ENCODE results near the gene ZNF407. TPM values are rescaled to one million over a fixed set of nuclear protein-coding genes. Genes with fewer than 3 reads are reported as not detected.

ZNF407 gene
- total and polyA plus RNA-seq, 4 donors, result 1.9 to 16.5 (median 6.6) TPM

DNA sequence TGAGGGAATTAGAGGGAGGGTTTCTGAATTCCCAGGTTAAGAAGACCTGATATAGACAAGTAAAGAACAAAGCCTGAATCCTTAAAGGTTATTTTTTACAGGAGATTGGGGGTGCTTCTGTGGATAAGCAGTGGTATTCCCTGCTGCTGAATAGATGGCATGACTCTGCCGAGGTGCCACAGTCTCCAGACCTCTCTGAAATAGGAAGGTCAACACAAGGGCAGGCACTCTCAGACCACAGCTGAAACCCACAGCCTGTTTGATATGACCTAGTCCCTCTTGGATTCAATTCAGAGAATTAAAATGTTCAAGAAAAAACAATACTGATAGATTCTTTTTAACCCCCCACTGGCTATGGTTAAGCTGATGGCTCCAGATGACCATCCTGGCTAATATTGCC lies 351.9 kb downstream of the ZNF407 start:
- no peak overlapping the region for H3K27ac ChIP-seq (ENCODE audit: low read depth in 1 of 2, low read length in 2 of 2)
- H3K36me3 ChIP-seq (ENCODE audit: control insufficient read depth in 4 of 4, insufficient read depth in 3 of 4, low read depth in 1 of 4, low read length in 3 of 4), result no peaks in the 10 kb centered on the region
- no peaks in the 10 kb centered on the region for H3K4me1 ChIP-seq (ENCODE audit: control insufficient read depth in 4 of 4, insufficient read depth in 4 of 4, low read length in 3 of 4)
- DNase-seq (ENCODE audit: low spot score), result no peak
- no peaks in the 10 kb centered on the region for H3K9me3 ChIP-seq (ENCODE audit: control insufficient read depth in 4 of 4, low read length in 3 of 4)
- H3K9ac ChIP-seq (ENCODE audit: low read depth in 1 of 2, low read length in 2 of 2), result no peak overlapping the region
- no peak overlapping the region for H3K4me3 ChIP-seq (ENCODE audit: low read depth in 1 of 3, low read length in 3 of 3)
- H3K27me3 ChIP-seq (ENCODE audit: control insufficient read depth in 4 of 4, insufficient read depth in 4 of 4, low read length in 3 of 4), result no peaks in the 10 kb centered on the region
- TF ChIP-seq RAD21 (IDR thresholded peaks at IDR 0.05) (no peak), EGR1 (IDR thresholded peaks at IDR 0.05; ENCODE audit: low read depth in 2 of 2) (no peak), RXRA (IDR thresholded peaks at IDR 0.05) (no peak), TAF1 (conservative IDR thresholded peaks at IDR 0.05) (no peak), ZBTB33 (IDR thresholded peaks at IDR 0.05) (no peak), FOXA2 (IDR thresholded peaks at IDR 0.05) (no peak), FOXA1 (IDR thresholded peaks at IDR 0.05) (no peak), JUND (IDR thresholded peaks at IDR 0.05) (no peak), SP1 (IDR thresholded peaks at IDR 0.05) (no peak), HNF4A (conservative IDR thresholded peaks at IDR 0.05) (no peak), YY1 (IDR thresholded peaks at IDR 0.05) (no peak), GABPA (IDR thresholded peaks at IDR 0.05 in 1 of 2, conservative IDR thresholded peaks at IDR 0.05 in 1 of 2) (no peak), NR2F2 (IDR thresholded peaks at IDR 0.05) (no peak), REST (IDR thresholded peaks at IDR 0.05) (no peak), HNF4G (IDR thresholded peaks at IDR 0.05) (no peak)
- TF ChIP-seq, protein P1, sequence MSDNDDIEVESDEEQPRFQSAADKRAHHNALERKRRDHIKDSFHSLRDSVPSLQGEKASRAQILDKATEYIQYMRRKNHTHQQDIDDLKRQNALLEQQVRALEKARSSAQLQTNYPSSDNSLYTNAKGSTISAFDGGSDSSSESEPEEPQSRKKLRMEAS (IDR thresholded peaks at IDR 0.05), result no peak
- 85% methylated on average over 1 of the region's 1 CpG for WGBS

DNA sequence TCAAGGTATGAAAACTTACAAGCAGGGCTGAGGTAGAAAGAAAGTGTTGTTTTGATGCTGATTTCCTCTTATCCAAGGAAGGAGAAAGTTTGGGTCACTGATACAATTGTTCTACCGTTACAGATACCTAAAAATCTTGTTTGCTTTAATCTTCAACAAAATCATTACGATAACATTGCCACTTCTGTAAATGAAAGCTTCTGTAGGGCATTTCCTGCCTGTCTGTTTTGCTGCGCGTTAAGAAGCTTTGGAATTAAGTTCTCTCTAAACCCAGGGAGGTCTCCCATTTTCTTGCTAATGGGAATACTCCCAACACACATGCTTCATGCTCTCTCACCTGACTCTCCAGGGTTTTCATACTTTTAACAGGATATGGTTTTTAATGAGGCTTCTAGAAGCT lies 352.8 kb downstream of the ZNF407 start:
- Histone ChIP-seq H3K27me3 (ENCODE audit: control insufficient read depth in 4 of 4, insufficient read depth in 4 of 4, low read length in 3 of 4) (no peaks in the 10 kb centered on the region), H3K9me3 (ENCODE audit: control insufficient read depth in 4 of 4, low read length in 3 of 4) (no peaks in the 10 kb centered on the region), H3K9ac (ENCODE audit: low read depth in 1 of 2, low read length in 2 of 2) (no peak overlapping the region), H3K4me3 (ENCODE audit: low read depth in 1 of 3, low read length in 3 of 3) (no peak overlapping the region), H3K27ac (ENCODE audit: low read depth in 1 of 2, low read length in 2 of 2) (no peak overlapping the region), H3K4me1 (ENCODE audit: control insufficient read depth in 4 of 4, insufficient read depth in 4 of 4, low read length in 3 of 4) (no peaks in the 10 kb centered on the region), H3K36me3 (ENCODE audit: control insufficient read depth in 4 of 4, insufficient read depth in 3 of 4, low read depth in 1 of 4, low read length in 3 of 4) (no peaks in the 10 kb centered on the region)
- no peak for DNase-seq (ENCODE audit: low spot score)
- WGBS, result 63% methylated on average over 4 of the region's 4 CpGs
- TF ChIP-seq FOXA2 (IDR thresholded peaks at IDR 0.05) (no peak), HNF4G (IDR thresholded peaks at IDR 0.05) (no peak), REST (IDR thresholded peaks at IDR 0.05) (no peak), YY1 (IDR thresholded peaks at IDR 0.05) (no peak), GABPA (IDR thresholded peaks at IDR 0.05 in 1 of 2, conservative IDR thresholded peaks at IDR 0.05 in 1 of 2) (no peak), HNF4A (conservative IDR thresholded peaks at IDR 0.05) (no peak), SP1 (IDR thresholded peaks at IDR 0.05) (no peak), JUND (IDR thresholded peaks at IDR 0.05) (no peak), FOXA1 (IDR thresholded peaks at IDR 0.05) (no peak), NR2F2 (IDR thresholded peaks at IDR 0.05) (no peak), RXRA (IDR thresholded peaks at IDR 0.05) (no peak), ZBTB33 (IDR thresholded peaks at IDR 0.05) (no peak), TAF1 (conservative IDR thresholded peaks at IDR 0.05) (no peak), RAD21 (IDR thresholded peaks at IDR 0.05) (no peak)
- TF ChIP-seq, protein P1 (IDR thresholded peaks at IDR 0.05), result no peak
- TF ChIP-seq, protein P2, sequence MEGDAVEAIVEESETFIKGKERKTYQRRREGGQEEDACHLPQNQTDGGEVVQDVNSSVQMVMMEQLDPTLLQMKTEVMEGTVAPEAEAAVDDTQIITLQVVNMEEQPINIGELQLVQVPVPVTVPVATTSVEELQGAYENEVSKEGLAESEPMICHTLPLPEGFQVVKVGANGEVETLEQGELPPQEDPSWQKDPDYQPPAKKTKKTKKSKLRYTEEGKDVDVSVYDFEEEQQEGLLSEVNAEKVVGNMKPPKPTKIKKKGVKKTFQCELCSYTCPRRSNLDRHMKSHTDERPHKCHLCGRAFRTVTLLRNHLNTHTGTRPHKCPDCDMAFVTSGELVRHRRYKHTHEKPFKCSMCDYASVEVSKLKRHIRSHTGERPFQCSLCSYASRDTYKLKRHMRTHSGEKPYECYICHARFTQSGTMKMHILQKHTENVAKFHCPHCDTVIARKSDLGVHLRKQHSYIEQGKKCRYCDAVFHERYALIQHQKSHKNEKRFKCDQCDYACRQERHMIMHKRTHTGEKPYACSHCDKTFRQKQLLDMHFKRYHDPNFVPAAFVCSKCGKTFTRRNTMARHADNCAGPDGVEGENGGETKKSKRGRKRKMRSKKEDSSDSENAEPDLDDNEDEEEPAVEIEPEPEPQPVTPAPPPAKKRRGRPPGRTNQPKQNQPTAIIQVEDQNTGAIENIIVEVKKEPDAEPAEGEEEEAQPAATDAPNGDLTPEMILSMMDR (IDR thresholded peaks at IDR 0.05; ENCODE audit: low read depth, low read length, missing input control), result no peak
